ENCODE results near the gene NAB1.

DNA sequence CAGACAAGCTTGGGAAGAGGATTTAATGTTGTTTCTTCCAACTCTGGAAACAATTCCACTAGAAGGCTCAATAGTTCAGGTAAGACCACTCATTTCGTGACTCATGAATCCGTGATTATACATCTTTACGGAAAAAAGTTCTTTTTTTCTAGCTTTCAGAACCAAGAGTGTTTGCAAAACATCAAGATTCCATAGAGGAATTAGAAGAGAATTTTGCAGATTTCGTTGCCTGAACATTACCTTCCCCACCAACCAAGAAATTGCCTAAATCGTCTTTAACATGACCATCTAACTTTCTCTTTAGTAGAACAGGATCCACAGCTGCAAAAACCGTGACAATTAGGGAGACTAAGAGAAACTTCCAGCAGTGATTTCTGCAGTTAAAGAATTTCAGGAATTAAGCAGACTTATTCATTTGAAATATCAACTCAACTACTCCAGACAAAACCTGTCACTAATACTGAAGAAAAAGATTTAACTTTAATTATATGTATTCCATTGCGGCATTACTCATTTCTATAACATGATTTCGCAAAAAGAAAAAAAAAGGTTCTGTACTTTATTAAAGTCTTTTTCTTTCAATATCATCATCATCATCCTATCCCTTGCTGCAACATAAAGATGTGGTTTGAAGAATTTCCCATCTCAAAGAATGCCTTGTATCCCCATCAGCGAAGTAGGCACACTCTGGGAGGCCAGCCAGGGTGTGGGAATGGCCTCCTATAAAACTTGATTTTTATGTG lies 1.9 kb upstream of the NAB1 start:
- TF ChIP-seq, protein P1, sequence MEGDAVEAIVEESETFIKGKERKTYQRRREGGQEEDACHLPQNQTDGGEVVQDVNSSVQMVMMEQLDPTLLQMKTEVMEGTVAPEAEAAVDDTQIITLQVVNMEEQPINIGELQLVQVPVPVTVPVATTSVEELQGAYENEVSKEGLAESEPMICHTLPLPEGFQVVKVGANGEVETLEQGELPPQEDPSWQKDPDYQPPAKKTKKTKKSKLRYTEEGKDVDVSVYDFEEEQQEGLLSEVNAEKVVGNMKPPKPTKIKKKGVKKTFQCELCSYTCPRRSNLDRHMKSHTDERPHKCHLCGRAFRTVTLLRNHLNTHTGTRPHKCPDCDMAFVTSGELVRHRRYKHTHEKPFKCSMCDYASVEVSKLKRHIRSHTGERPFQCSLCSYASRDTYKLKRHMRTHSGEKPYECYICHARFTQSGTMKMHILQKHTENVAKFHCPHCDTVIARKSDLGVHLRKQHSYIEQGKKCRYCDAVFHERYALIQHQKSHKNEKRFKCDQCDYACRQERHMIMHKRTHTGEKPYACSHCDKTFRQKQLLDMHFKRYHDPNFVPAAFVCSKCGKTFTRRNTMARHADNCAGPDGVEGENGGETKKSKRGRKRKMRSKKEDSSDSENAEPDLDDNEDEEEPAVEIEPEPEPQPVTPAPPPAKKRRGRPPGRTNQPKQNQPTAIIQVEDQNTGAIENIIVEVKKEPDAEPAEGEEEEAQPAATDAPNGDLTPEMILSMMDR (IDR thresholded peaks at IDR 0.05) = no peak
- no peak for TF ChIP-seq POLR2A (IDR thresholded peaks at IDR 0.05)
